Right renal pelvis (tissue), 4 donors: Measurements from ENCODE around the gene FSTL3. TPM values are rescaled to one million over a fixed set of nuclear protein-coding genes. Genes with fewer than 3 reads are reported as not detected.

Source experiments
- DNase-seq, 4 donors: peaks; one replicate each; pipeline ENCODE4 v3.0.0-alpha.2; 2013; ENCODE audit warnings: low read depth in 4 of 4, low spot score in 3 of 4, missing footprints in 1 of 4
- polyA plus RNA-seq, 4 donors: library from polyadenylated mRNA; unstranded; fragments of 120-200 nt; gene quantifications; one replicate each; pipeline ENCODE4 v1.2.1, GENCODE V29; 2013; ENCODE audit not compliant: insufficient read length in 4 of 4

The FSTL3 gene
- polyA plus RNA-seq, 4 donors: 13.8 to 22.5 (median 16.3) TPM

GRCh38 chr19:729965-730668, 53.9 kb downstream of the FSTL3 start:
- DNase-seq: no peak

GRCh38 chr19:731000-731399, 54.8 kb downstream of the FSTL3 start:
- no peak for DNase-seq

GRCh38 chr19:732148-733069, 56.2 kb downstream of the FSTL3 start:
- no peak for DNase-seq

Other genes starting within 250 kb of the FSTL3 start
- 10 to 100 TPM; 25.1 to 41.9 (median 28.7) TPM for gene SHC2, start 215.4 kb upstream of the FSTL3 start, polyA plus RNA-seq
- 1 to 10 TPM; 2.8 to 5.6 (median 3.6) TPM for gene MADCAM1, start 179.9 kb upstream of the FSTL3 start, polyA plus RNA-seq
- gene TPGS1, start 168.9 kb upstream of the FSTL3 start, polyA plus RNA-seq: 10 to 100 TPM in 1 of 4 donors, 1 to 10 TPM in 3; 5.5 to 18.3 (median 6.6) TPM
- gene CDC34, start 144.6 kb upstream of the FSTL3 start, polyA plus RNA-seq: 10 to 100 TPM; 56.1 to 75.0 (median 60.6) TPM
- under 1 TPM; 0.17 to 0.43 (median 0.29) TPM for gene GZMM, start 132.3 kb upstream of the FSTL3 start, polyA plus RNA-seq
- 100 to 1,000 TPM; 419 to 639 (median 444) TPM for gene BSG, start 103.8 kb upstream of the FSTL3 start, polyA plus RNA-seq
- under 1 TPM; 0.18 to 0.44 (median 0.23) TPM for gene HCN2, start 86.5 kb upstream of the FSTL3 start, polyA plus RNA-seq
- 10 to 100 TPM; 52.8 to 71.6 (median 57.0) TPM for gene POLRMT, start 42.9 kb upstream of the FSTL3 start, polyA plus RNA-seq
- gene FGF22, start 36.5 kb upstream of the FSTL3 start, polyA plus RNA-seq: under 1 TPM; 0.23 to 0.73 (median 0.48) TPM
- gene RNF126, start 13.2 kb upstream of the FSTL3 start, polyA plus RNA-seq: 10 to 100 TPM; 20.8 to 36.7 (median 27.4) TPM
- under 1 TPM; 0.17 to 0.48 (median 0.37) TPM for gene PRSS57, start 19.1 kb downstream of the FSTL3 start, polyA plus RNA-seq
- 100 to 1,000 TPM in 1 of 4 donors, 10 to 100 TPM in 3; 79.7 to 121 (median 87.5) TPM for gene PALM, start 32.5 kb downstream of the FSTL3 start, polyA plus RNA-seq
- 1 to 10 TPM; 7.6 to 9.7 (median 8.0) TPM for gene MISP, start 74.7 kb downstream of the FSTL3 start, polyA plus RNA-seq
- 100 to 1,000 TPM; 365 to 458 (median 390) TPM for gene PTBP1, start 121.1 kb downstream of the FSTL3 start, polyA plus RNA-seq
- gene PLPPR3, start 145.6 kb downstream of the FSTL3 start, polyA plus RNA-seq: 10 to 100 TPM in 3 of 4 donors, 1 to 10 TPM in 1; 8.6 to 19.1 (median 13.6) TPM
- 1 to 10 TPM in 2 of 4 donors, under 1 TPM in 2; 0.76 to 2.4 (median 1.2) TPM for gene AZU1, start 151.4 kb downstream of the FSTL3 start, polyA plus RNA-seq
- 1 to 10 TPM in 2 of 4 donors, under 1 TPM in 2; 0.50 to 1.6 (median 1.2) TPM for gene PRTN3, start 164.6 kb downstream of the FSTL3 start, polyA plus RNA-seq
- gene ELANE, start 175.9 kb downstream of the FSTL3 start, polyA plus RNA-seq: under 1 TPM in 3 of 4 donors, not detected in 1; 0.18 to 0.96 (median 0.64) TPM
- gene CFD, start 183.3 kb downstream of the FSTL3 start, polyA plus RNA-seq: 1 to 10 TPM; 2.1 to 5.7 (median 2.6) TPM
- gene MED16, start 216.8 kb downstream of the FSTL3 start, polyA plus RNA-seq: 10 to 100 TPM; 57.1 to 70.8 (median 60.7) TPM
- not detected for gene RNU6-9, start 217.1 kb downstream of the FSTL3 start, polyA plus RNA-seq
- gene R3HDM4, start 236.8 kb downstream of the FSTL3 start, polyA plus RNA-seq: 10 to 100 TPM; 44.0 to 61.4 (median 46.7) TPM
- 1 to 10 TPM in 1 of 4 donors, under 1 TPM in 3; 0.38 to 1.6 (median 0.61) TPM for gene KISS1R, start 240.9 kb downstream of the FSTL3 start, polyA plus RNA-seq
- gene ARID3A, start 249.6 kb downstream of the FSTL3 start, polyA plus RNA-seq: 10 to 100 TPM; 19.4 to 27.4 (median 22.9) TPM